Adrenal gland (tissue), 5 donors: ENCODE data around the gene WNT7A.

Source experiments
- POLR2A ChIP-seq, 2 donors: fragments of 450-650 bp; IDR thresholded peaks; one replicate each; pipeline ENCODE4 v1.6.1; 2017; ENCODE audit warnings: antibody characterized with exemption in 2 of 2, mild to moderate bottlenecking in 2 of 2, moderate library complexity in 1 of 2
- TF ChIP-seq, protein P1 (sequence below), 6 experiments: fragments of 450-650 bp in 4 of 6; fragments of 200-600 bp in 2 of 6; sonication (generic) in 1 of 6; IDR thresholded peaks; 1 replicate in 5 of 6; 2 replicates in 1 of 6; pipeline versions ENCODE4 v1.5.1 to v1.8.0; 2016 to 2021; ENCODE audit warnings: antibody characterized with exemption in 6 of 6, mild to moderate bottlenecking in 2 of 6, moderate library complexity in 1 of 6
- donor health status: DM: no; HTN: no; CAD: no.

DNA sequence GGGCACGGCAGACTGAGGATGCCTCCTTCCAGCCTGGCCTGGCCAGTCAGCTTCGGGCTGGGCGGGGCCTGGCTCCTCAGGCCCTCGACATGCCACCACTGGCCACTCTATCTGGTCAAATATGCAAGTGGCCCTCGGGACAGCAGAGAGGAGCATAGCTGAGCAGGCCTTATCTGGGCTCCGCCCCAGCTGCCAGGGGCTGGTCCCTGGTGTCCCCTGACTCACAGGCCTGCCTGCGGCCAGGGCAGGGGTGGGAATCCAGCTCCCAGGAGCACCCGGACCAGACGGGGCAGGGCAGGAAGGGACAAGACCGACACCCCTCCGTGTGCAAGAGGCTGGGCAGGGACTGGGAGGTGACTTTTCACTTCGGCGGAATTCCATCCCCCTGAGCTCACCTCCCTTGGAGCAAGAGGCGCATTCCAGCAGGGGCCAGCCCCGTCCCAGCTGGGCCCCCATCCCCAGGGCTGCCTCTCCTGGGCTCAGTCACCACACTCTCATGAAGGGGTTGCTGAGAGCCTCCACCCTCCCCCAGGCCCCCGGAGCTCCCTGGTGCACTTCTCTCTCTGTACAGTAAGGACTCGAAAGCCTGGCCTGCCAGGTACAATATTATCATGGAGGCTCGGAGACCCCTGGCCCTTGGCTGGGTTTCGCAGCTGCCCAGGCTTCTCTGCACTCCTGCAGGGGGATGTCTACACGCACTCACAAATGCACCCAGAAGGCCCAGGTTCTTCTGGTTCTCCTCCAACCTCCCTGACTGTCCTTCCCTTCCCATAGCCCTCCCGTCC, 29.5 kb downstream of the WNT7A start:
- TF ChIP-seq, protein P1, sequence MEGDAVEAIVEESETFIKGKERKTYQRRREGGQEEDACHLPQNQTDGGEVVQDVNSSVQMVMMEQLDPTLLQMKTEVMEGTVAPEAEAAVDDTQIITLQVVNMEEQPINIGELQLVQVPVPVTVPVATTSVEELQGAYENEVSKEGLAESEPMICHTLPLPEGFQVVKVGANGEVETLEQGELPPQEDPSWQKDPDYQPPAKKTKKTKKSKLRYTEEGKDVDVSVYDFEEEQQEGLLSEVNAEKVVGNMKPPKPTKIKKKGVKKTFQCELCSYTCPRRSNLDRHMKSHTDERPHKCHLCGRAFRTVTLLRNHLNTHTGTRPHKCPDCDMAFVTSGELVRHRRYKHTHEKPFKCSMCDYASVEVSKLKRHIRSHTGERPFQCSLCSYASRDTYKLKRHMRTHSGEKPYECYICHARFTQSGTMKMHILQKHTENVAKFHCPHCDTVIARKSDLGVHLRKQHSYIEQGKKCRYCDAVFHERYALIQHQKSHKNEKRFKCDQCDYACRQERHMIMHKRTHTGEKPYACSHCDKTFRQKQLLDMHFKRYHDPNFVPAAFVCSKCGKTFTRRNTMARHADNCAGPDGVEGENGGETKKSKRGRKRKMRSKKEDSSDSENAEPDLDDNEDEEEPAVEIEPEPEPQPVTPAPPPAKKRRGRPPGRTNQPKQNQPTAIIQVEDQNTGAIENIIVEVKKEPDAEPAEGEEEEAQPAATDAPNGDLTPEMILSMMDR (IDR thresholded peaks at IDR 0.05), result no peak
- TF ChIP-seq POLR2A (IDR thresholded peaks at IDR 0.05), result no peak
